ENCODE measurements around the gene CDH23. TPM values are rescaled to one million over a fixed set of nuclear protein-coding genes. Genes with fewer than 3 reads are reported as not detected.

Gene CDH23
- total RNA-seq, 4 donors from 2014 or later = 2.9 to 16.1 (median 5.9) TPM

GRCh38 chr10:71722849-71723248 lies 326.1 kb downstream of the CDH23 start:
- intact Hi-C loops (cut with DNase I; ENCODE audit: low total_unique reads) = no loop called here
- Histone ChIP-seq H3K27me3 (no peaks in the 10 kb centered on the region), H3K4me3 (no peak overlapping the region), H3K9me3 (no peaks in the 10 kb centered on the region), H3K27ac (no peak overlapping the region), H3K4me1 (peaks cover 14 to 27% (median 24%) of the 10 kb centered on the region in 4 donors), H3K36me3 (no peaks in the 10 kb centered on the region)
- 96% methylated on average over 1 of the region's 1 CpG; no CpG with 5 or more reads in 1 of the 2 donors for WGBS, 2 donors (ENCODE audit: low coverage in 1 of 2)
- in situ Hi-C loops (cut with MboI; ENCODE audit: low pct_ligation_motif_present in 1 of 4, low pct_unique_long_range_greater_than_20kb in 1 of 4, low sequenced_read_pairs in 3 of 4) = loop anchor here (10.0 to 25.0 kb wide), 3 partner anchors 52 to 336 kb away; partner anchors contain the start of genes CDH23 (in 2 of the 4) and VSIR (in 1 of the 4)
- DNase-seq = no peak
- TF ChIP-seq POLR2AphosphoS5 (IDR thresholded peaks at IDR 0.05) = no peak
- TF ChIP-seq POLR2A (IDR thresholded peaks at IDR 0.05) = no peak
- TF ChIP-seq CTCF (IDR thresholded peaks at IDR 0.05) = no peak
- no peak for TF ChIP-seq EP300 (IDR thresholded peaks at IDR 0.05; ENCODE audit: low read depth)

DNA sequence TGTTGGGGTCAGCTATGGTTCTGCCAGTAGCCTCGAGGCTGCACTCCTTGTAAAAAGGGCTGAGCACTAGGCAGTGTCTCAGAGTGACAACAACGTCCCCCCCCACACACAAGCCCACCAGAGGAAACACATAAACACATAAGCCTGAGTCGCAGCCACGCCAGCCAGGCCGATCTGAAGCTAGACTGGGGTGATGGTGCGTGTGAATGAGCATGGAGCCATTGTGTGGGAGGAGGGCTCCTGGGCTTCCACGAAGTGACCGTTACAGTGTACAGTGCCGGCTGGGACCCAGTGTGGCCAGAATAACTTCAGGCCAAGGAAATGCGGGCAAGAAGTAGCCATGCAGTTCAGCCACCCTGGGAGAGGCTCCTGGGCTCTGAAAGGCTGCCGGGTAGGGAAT lies 326.6 kb downstream of the CDH23 start:
- H3K9me3 ChIP-seq = no peaks in the 10 kb centered on the region
- H3K36me3 ChIP-seq = no peaks in the 10 kb centered on the region
- peaks cover 18 to 31% (median 29%) of the 10 kb centered on the region in 4 donors for H3K4me1 ChIP-seq
- no peak for DNase-seq
- in situ Hi-C loops (cut with MboI; ENCODE audit: low pct_ligation_motif_present in 1 of 4, low pct_unique_long_range_greater_than_20kb in 1 of 4, low sequenced_read_pairs in 3 of 4) (loop anchor here (10.0 to 25.0 kb wide), 3 partner anchors 51 to 336 kb away; partner anchors contain the start of genes CDH23 (in 2 of the 4) and VSIR (in 1 of the 4)), intact Hi-C loops (cut with DNase I; ENCODE audit: low total_unique reads) (no loop called here)
- H3K4me3 ChIP-seq = no peak overlapping the region
- no peak overlapping the region for H3K27ac ChIP-seq
- TF ChIP-seq CTCF (IDR thresholded peaks at IDR 0.05) = no peak
- TF ChIP-seq POLR2AphosphoS5 (IDR thresholded peaks at IDR 0.05) = no peak
- TF ChIP-seq POLR2A (IDR thresholded peaks at IDR 0.05) = no peak
- TF ChIP-seq EP300 (IDR thresholded peaks at IDR 0.05; ENCODE audit: low read depth) = no peak
- no peaks in the 10 kb centered on the region for H3K27me3 ChIP-seq
- 91% methylated on average over 11 of the region's 11 CpGs; no CpG with 5 or more reads in 1 of the 2 donors for WGBS, 2 donors (ENCODE audit: low coverage in 1 of 2)

GRCh38 chr10:71724539-71724938 lies 327.8 kb downstream of the CDH23 start:
- H3K27me3 ChIP-seq = no peaks in the 10 kb centered on the region
- H3K4me1 ChIP-seq = peaks cover 30 to 42% (median 41%) of the 10 kb centered on the region in 4 donors
- WGBS, 2 donors (ENCODE audit: low coverage in 1 of 2) = 100% methylated on average over 6 of the region's 6 CpGs; no CpG with 5 or more reads in 1 of the 2 donors
- in situ Hi-C loops (cut with MboI; ENCODE audit: low pct_ligation_motif_present in 1 of 4, low pct_unique_long_range_greater_than_20kb in 1 of 4, low sequenced_read_pairs in 3 of 4) = loop anchor here (10.0 to 25.0 kb wide), 3 partner anchors 50 to 337 kb away; partner anchors contain the start of genes CDH23 (in 2 of the 4) and VSIR (in 1 of the 4)
- H3K4me3 ChIP-seq = no peak overlapping the region
- DNase-seq = no peak
- H3K9me3 ChIP-seq = no peaks in the 10 kb centered on the region
- no peak overlapping the region for H3K27ac ChIP-seq
- H3K36me3 ChIP-seq = no peaks in the 10 kb centered on the region
- intact Hi-C loops (cut with DNase I; ENCODE audit: low total_unique reads) = no loop called here
- no peak for TF ChIP-seq CTCF (IDR thresholded peaks at IDR 0.05)
- TF ChIP-seq POLR2A (IDR thresholded peaks at IDR 0.05) = no peak
- no peak for TF ChIP-seq EP300 (IDR thresholded peaks at IDR 0.05; ENCODE audit: low read depth)

DNA sequence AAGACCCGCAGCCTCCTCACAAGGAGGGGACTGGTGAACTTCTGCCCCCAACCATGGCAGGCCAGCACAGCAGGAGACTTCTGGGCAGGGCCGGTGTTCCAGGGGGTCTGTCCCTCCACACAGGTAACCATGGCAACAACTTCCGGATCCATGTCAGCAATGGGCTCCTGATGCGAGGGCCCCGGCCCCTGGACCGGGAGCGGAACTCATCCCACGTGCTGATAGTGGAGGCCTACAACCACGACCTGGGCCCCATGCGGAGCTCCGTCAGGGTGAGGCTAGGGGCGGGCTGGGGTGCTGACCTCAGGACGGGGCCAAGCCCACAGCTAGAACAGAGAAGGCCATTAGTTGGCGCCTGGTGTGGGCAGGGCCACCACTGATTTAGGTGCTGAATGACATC lies 328.5 kb downstream of the CDH23 start:
- Histone ChIP-seq H3K9me3 (no peaks in the 10 kb centered on the region), H3K27ac (peak overlapping the region in 1 of 4 donors; percentile 89), H3K4me1 (peaks cover 32 to 43% (median 42%) of the 10 kb centered on the region in 4 donors), H3K4me3 (no peak overlapping the region), H3K27me3 (no peaks in the 10 kb centered on the region), H3K36me3 (no peaks in the 10 kb centered on the region)
- intact Hi-C loops (cut with DNase I; ENCODE audit: low total_unique reads) (no loop called here), in situ Hi-C loops (cut with MboI; ENCODE audit: low pct_ligation_motif_present in 1 of 4, low pct_unique_long_range_greater_than_20kb in 1 of 4, low sequenced_read_pairs in 3 of 4) (loop anchor here in 1 of 4 donors (10.0 kb wide), 1 partner anchor 50 kb away; the partner anchor contains the start of gene VSIR)
- WGBS, 2 donors (ENCODE audit: low coverage in 1 of 2) = 93% methylated on average over 14 of the region's 14 CpGs; no CpG with 5 or more reads in 1 of the 2 donors
- TF ChIP-seq POLR2A (IDR thresholded peaks at IDR 0.05) = no peak
- no peak for TF ChIP-seq EP300 (IDR thresholded peaks at IDR 0.05; ENCODE audit: low read depth)
- no peak for DNase-seq

Measured in transverse colon (tissue), 4 donors.